Mucosa of gallbladder (tissue), 1 donor: ENCODE data around the gene SLC17A5. TPM values are rescaled to one million over a fixed set of nuclear protein-coding genes. Genes with fewer than 3 reads are reported as not detected.
"Not testable (repeated sequence)": the region's sequence is repeated elsewhere in the genome, so short reads cannot be mapped to it uniquely, and the experiment has no call there.

Source experiments
- DNase-seq: peaks from one replicate; pipeline ENCODE4 v3.0.0-alpha.2; 2020; ENCODE audit warnings: low spot score
- total RNA-seq: library from RNA; stranded (reverse); gene quantifications from one replicate; pipeline ENCODE4 v1.2.1, GENCODE V29; 2021
- donor health status: DM: no; HTN: no; CAD: no.

Gene SLC17A5
- 22.1 TPM for total RNA-seq

- DNase-seq: peak; percentile 94
These were observed at the start of gene SLC17A5 for GRCh38 chr6:73653571-73654424. SLC17A5 (minus strand) TSS chr6:73653992; CDS start chr6:73653886, 106 bp downstream.

GRCh38 chr6:73703466-73703865 is 49.7 kb upstream of the SLC17A5 start:
- DNase-seq: no peak

GRCh38 chr6:73702444-73702843 is 48.7 kb upstream of the SLC17A5 start:
- no peak for DNase-seq

GRCh38 chr6:73699676-73700459 is 46.1 kb upstream of the SLC17A5 start:
- DNase-seq: no peak

GRCh38 chr6:73696966-73697655 is 43.3 kb upstream of the SLC17A5 start:
- DNase-seq: no peak

- no peak for DNase-seq
These were observed 42.0 kb upstream of the SLC17A5 start, which contains the start of gene CD109 for GRCh38 chr6:73695619-73696421. CD109 (plus strand) TSS chr6:73696203; CDS start chr6:73696216, 13 bp downstream.

GRCh38 chr6:73694711-73695411 is 41.1 kb upstream of the SLC17A5 start:
- DNase-seq: no peak

- DNase-seq: no peak
These were observed 37.7 kb upstream of the SLC17A5 start for GRCh38 chr6:73691512-73691911.

GRCh38 chr6:73690056-73690455 is 36.3 kb upstream of the SLC17A5 start:
- DNase-seq: no peak

- no peak for DNase-seq
These were observed 34.6 kb upstream of the SLC17A5 start for GRCh38 chr6:73688351-73688750.

- not testable (repeated sequence) for DNase-seq
These were observed 29.8 kb upstream of the SLC17A5 start for GRCh38 chr6:73683574-73683973.

GRCh38 chr6:73680289-73680918 is 26.6 kb upstream of the SLC17A5 start:
- DNase-seq: no peak

GRCh38 chr6:73679846-73680245 is 26.1 kb upstream of the SLC17A5 start:
- DNase-seq: not testable (repeated sequence)

GRCh38 chr6:73679009-73679408 is 25.2 kb upstream of the SLC17A5 start:
- no peak for DNase-seq

- peak; percentile 85 for DNase-seq
These were observed 21.8 kb upstream of the SLC17A5 start for GRCh38 chr6:73675466-73676098.

- no peak for DNase-seq
These were observed 18.3 kb upstream of the SLC17A5 start for GRCh38 chr6:73671911-73672685.

- DNase-seq: no peak
These were observed 15.2 kb upstream of the SLC17A5 start for GRCh38 chr6:73669005-73669404.

- DNase-seq: no peak
These were observed 14.0 kb upstream of the SLC17A5 start for GRCh38 chr6:73667798-73668197.

- no peak for DNase-seq
These were observed 12.6 kb upstream of the SLC17A5 start for GRCh38 chr6:73666393-73666792.
